Measurements from ENCODE around the gene TNFRSF12A. TPM values are rescaled to one million over a fixed set of nuclear protein-coding genes. Genes with fewer than 3 reads are reported as not detected.

Gene TNFRSF12A
- total and polyA plus RNA-seq, 10 of the 15 experiments (the other 5 are each of a cell fraction or from before 2014, with no cell fraction given): 0.35 to 1.7 (median 1.2) TPM; not detected in 2

- TF ChIP-seq NFIC (IDR thresholded peaks at IDR 0.05; ENCODE audit: low read depth, low read length) (no peak), ESRRA (IDR thresholded peaks at IDR 0.05; ENCODE audit: low read length) (no peak), CBX3 (IDR thresholded peaks at IDR 0.05; ENCODE audit: borderline replicate concordance, low read depth) (no peak), ZBTB33 (IDR thresholded peaks at IDR 0.05) (no peak), SMARCA5 (IDR thresholded peaks at IDR 0.05) (peak; percentile 96), ZNF24 (IDR thresholded peaks at IDR 0.05) (peak; percentile 44; the same call in 1 of the 2 replicates), SMAD1 (IDR thresholded peaks at IDR 0.05; ENCODE audit: low read depth, partially characterized antibody) (no peak), CHD2 (IDR thresholded peaks at IDR 0.05; ENCODE audit: borderline replicate concordance, low read depth, low read length) (no peak), ATF2 (IDR thresholded peaks at IDR 0.05; ENCODE audit: low read length) (no peak), FOXM1 (IDR thresholded peaks at IDR 0.05; ENCODE audit: low read depth, low read length) (no peak), RCOR1 (conservative IDR thresholded peaks at IDR 0.05; ENCODE audit: low read depth, low read length) (no peak), FOS (IDR thresholded peaks at IDR 0.05; ENCODE audit: borderline replicate concordance, extremely low read depth, insufficient read length) (no peak), SIN3A (IDR thresholded peaks at IDR 0.05; ENCODE audit: low read depth, low read length) (no peak; the same call in 1 of the 2 replicates), ZBTB11 (CRISPR knock-in tag; IDR thresholded peaks at IDR 0.05) (no peak), ASH2L (IDR thresholded peaks at IDR 0.05; ENCODE audit: borderline replicate concordance, low read depth) (no peak), HDAC6 (IDR thresholded peaks at IDR 0.05; ENCODE audit: unreplicated experiment) (no peak), CREB1 (IDR thresholded peaks at IDR 0.05; ENCODE audit: low read depth) (no peak), TBL1XR1 (IDR thresholded peaks at IDR 0.05; ENCODE audit: low read depth, low read length) (no peak), ATF7 (IDR thresholded peaks at IDR 0.05; ENCODE audit: low read depth) (no peak), SMAD5 (IDR thresholded peaks at IDR 0.05; ENCODE audit: low read depth) (no peak), E2F4 (IDR thresholded peaks at IDR 0.05; ENCODE audit: low read depth, low read length) (no peak), CBX5 (IDR thresholded peaks at IDR 0.05; ENCODE audit: low read depth) (no peak), NFXL1 (IDR thresholded peaks at IDR 0.05; ENCODE audit: borderline replicate concordance) (no peak), BACH1 (IDR thresholded peaks at IDR 0.05; ENCODE audit: borderline replicate concordance) (peak; percentile 74; the same call in 1 of the 2 replicates)
Observed at GRCh38 chr16:3059041-3059722, 39.0 kb downstream of the TNFRSF12A start (continued).
